ENCODE measurements around the gene C15orf62.
A peak's percentile ranks its signal among the peaks of the same experiment; 100 is the strongest.

The C15orf62 gene

DNA sequence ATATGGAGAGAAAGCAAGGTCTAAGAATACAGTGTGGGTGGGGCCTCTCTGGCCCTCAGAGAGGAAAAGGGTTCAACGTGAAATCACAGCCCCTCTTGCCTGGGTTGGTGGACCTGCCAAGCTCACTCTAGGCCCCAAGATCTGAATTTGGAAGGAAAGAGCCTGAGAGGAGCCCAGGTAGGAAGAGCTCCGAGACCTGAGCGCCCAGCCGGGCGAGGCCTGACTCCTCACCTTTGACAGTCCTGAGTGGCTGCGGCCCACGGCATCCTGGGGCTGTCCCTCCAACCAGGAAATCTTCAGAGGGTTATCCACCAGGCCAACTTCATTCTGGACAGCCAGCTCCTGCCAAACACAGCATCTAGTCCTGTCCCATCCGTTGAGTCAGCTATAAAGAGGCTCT, 3.7 kb downstream of the C15orf62 start:
- no peaks in the 10 kb centered on the region for H3K9me3 Mint-ChIP-seq
- DNase-seq: no peak

DNA sequence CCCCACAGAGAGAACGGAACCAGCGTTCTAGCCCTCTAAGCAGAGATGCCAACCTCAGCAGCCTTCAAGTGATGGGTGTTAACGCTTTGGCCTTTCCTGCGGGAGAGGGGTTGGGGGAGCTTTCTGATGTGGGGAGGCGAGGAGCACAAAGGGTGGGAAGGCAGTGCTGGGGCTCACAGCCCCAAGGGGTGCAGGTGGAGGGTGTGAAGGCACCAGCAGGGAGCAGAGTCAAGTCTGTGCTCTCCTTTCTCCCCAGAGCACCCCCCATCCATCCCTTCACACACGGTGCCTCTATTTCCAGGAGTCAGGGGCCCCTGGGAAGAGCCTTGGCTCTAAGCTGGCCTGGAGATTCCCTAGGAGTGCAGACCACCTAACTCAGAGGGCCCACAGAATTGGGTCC, 4.1 kb downstream of the C15orf62 start:
- no peak overlapping the region for H3K27ac Mint-ChIP-seq
- H3K9me3 Mint-ChIP-seq: no peaks in the 10 kb centered on the region
- TF ChIP-seq, protein P1, sequence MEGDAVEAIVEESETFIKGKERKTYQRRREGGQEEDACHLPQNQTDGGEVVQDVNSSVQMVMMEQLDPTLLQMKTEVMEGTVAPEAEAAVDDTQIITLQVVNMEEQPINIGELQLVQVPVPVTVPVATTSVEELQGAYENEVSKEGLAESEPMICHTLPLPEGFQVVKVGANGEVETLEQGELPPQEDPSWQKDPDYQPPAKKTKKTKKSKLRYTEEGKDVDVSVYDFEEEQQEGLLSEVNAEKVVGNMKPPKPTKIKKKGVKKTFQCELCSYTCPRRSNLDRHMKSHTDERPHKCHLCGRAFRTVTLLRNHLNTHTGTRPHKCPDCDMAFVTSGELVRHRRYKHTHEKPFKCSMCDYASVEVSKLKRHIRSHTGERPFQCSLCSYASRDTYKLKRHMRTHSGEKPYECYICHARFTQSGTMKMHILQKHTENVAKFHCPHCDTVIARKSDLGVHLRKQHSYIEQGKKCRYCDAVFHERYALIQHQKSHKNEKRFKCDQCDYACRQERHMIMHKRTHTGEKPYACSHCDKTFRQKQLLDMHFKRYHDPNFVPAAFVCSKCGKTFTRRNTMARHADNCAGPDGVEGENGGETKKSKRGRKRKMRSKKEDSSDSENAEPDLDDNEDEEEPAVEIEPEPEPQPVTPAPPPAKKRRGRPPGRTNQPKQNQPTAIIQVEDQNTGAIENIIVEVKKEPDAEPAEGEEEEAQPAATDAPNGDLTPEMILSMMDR (IDR thresholded peaks at IDR 0.05): no peak
- peaks cover 16% of the 10 kb centered on the region for H3K36me3 Mint-ChIP-seq (ENCODE audit: low read depth)
- peaks cover 12% of the 10 kb centered on the region for H3K4me1 Mint-ChIP-seq
- H3K27me3 Mint-ChIP-seq (ENCODE audit: low read depth, poor library complexity): no peaks in the 10 kb centered on the region
- no peak for DNase-seq
- H3K4me3 Mint-ChIP-seq: no peak overlapping the region

More for the DNA sequence above, 3.7 kb downstream of the C15orf62 start:
- Mint-ChIP-seq H3K36me3 (ENCODE audit: low read depth) (peaks cover 16% of the 10 kb centered on the region), H3K4me3 (no peak overlapping the region), H3K4me1 (peaks cover 15% of the 10 kb centered on the region), H3K27me3 (ENCODE audit: low read depth, poor library complexity) (no peaks in the 10 kb centered on the region), H3K27ac (no peak overlapping the region)
- TF ChIP-seq, protein P1 (IDR thresholded peaks at IDR 0.05): no peak

DNA sequence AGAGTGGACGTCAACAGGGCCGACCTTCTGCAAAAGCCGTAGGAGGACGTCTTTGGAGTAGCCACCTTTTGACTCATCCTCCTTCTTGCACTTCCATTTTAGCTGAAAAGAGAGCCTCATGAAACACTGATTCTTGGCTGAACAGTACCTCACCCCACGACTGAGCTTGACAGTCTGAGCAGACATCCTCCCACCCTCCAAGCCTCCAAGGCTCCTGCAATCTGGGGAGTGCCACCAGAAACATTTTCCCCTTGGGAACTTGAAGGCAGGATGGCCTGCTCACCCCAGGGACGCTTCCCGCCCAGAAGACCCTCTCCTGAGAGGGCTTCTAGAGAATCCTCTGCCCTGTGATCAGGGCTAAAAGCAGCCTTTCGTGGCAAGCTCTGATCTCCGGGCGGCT, 5.2 kb downstream of the C15orf62 start:
- peaks cover 3% of the 10 kb centered on the region for H3K4me1 Mint-ChIP-seq
- H3K36me3 Mint-ChIP-seq (ENCODE audit: low read depth): peaks cover 23% of the 10 kb centered on the region
- TF ChIP-seq, protein P1 (IDR thresholded peaks at IDR 0.05): no peak
- no peak for DNase-seq
- peak overlapping the region; percentile 81 for H3K27ac Mint-ChIP-seq
- no peak overlapping the region for H3K4me3 Mint-ChIP-seq
- H3K9me3 Mint-ChIP-seq: no peaks in the 10 kb centered on the region
- no peaks in the 10 kb centered on the region for H3K27me3 Mint-ChIP-seq (ENCODE audit: low read depth, poor library complexity)

DNA sequence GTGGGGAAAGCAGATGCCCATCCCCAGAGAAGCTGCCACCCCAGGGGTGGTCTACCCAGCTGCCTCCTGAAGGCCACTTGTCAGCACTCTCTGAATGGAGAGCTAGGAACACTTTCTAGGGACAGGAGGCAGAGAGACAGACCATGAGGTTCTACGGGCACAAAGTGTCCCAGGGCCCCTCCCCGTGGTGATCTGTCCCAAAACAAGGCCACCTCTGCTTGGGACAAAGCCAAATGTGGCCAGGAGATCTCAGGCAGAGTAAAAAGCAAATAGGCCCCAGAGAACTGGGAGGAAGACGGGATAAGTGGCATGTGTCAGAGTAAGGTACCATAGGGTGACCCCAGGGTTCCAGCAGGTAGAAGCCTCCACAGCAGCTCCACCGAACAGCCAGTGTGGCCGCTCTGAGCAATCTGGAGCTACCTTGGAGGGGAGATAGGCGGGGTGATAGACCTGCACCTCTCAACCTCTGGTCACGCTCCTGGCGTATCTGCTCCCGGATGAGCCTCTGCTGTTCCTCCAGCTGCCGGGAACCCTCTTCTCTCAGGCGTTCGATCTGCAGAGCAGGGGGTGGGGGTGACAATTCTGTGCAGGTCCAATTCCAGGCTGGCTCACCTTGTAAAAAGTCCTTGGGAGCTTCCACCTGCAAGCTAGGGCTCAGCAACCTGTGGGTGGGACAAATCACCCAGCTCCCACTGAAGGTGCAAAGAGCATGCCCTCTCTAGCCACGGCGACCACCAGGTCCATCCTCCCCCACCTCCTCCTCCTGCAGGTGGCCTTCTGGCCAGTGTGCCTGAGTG, 6.2 kb downstream of the C15orf62 start:
- H3K27me3 Mint-ChIP-seq (ENCODE audit: low read depth, poor library complexity): no peaks in the 10 kb centered on the region

DNA sequence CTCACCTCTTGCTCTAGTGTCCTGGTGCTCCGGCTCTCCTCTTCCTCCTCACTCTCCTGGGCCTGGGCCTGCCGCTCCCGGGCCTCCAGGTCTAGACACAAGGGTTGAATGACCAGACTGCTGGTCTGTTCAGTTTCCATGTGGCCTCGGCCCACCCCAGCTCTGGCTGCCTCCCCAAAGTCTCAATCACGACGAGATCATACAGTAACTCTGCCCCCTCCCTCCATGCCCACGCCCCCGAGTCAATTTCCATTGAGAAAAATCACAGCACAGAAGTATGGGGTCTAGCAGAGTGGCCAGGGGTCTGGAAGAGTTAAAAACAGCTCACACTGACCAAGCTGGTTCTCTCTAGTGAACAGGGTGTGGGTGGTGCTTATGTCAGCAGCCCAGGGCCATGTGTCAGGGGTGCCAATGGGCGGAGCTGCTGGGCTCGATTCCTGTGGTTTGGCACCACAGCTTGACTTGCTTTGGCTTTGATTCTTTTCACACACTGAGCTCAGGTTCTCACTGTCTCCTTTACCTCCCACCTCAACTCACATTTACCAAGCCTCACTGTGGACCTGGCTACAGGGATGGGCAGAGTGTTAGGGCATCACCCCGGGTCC, 6.9 kb downstream of the C15orf62 start:
- no peak for DNase-seq
- Mint-ChIP-seq H3K27ac (peak overlapping the region; percentile 32), H3K4me1 (no peaks in the 10 kb centered on the region), H3K36me3 (ENCODE audit: low read depth) (peaks cover 23% of the 10 kb centered on the region), H3K4me3 (no peak overlapping the region), H3K27me3 (ENCODE audit: low read depth, poor library complexity) (no peaks in the 10 kb centered on the region), H3K9me3 (no peaks in the 10 kb centered on the region)
- TF ChIP-seq, protein P1 (IDR thresholded peaks at IDR 0.05): no peak

More for the DNA sequence above, 6.2 kb downstream of the C15orf62 start:
- no peak for DNase-seq
- no peak overlapping the region for H3K4me3 Mint-ChIP-seq
- peaks cover 23% of the 10 kb centered on the region for H3K36me3 Mint-ChIP-seq (ENCODE audit: low read depth)
- H3K9me3 Mint-ChIP-seq: no peaks in the 10 kb centered on the region
- no peaks in the 10 kb centered on the region for H3K4me1 Mint-ChIP-seq
- no peak overlapping the region for H3K27ac Mint-ChIP-seq
- TF ChIP-seq, protein P1 (IDR thresholded peaks at IDR 0.05): no peak
